SU-DHL-6 (cell line): ENCODE results near the gene TTC32.

Experiments
- EZH2phosphoT487 ChIP-seq: fragments of 200-600 bp; sonication (generic), shearing (Covaris generic); conservative IDR thresholded peaks from 2 replicates; pipeline ENCODE4 v1.6.1; 2018; ENCODE audit warnings: mild to moderate bottlenecking, antibody characterized with exemption, low read length, moderate library complexity, mixed read lengths
- TF ChIP-seq, protein P1 (sequence below): fragments of 200-600 bp; sonication (generic); IDR thresholded peaks from one replicate; pipeline ENCODE4 v1.5.1; 2017; ENCODE audit warnings: antibody characterized with exemption, mild to moderate bottlenecking, low read length, moderate library complexity; ENCODE audit not compliant: insufficient read depth, poor library complexity, severe bottlenecking

DNA sequence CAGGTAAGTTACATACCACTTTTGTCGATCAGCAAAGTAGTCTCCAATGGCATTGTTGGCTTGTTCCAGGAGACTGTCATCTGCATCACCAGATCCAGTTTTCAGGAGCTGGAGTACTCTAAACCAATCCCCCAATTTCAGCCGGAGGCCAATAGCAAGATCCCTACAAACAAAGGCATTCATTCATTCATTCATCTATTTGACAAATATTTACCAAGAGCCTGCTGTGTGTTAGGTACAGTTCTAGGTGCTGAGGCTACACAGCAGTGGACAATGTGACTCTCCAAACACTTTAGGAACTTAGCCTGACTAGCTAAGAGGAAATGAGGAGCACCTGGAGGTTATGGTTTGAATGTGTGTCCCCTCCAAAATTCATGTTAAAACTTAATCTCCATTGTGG is 34.4 kb upstream of the TTC32 start:
- TF ChIP-seq, protein P1, sequence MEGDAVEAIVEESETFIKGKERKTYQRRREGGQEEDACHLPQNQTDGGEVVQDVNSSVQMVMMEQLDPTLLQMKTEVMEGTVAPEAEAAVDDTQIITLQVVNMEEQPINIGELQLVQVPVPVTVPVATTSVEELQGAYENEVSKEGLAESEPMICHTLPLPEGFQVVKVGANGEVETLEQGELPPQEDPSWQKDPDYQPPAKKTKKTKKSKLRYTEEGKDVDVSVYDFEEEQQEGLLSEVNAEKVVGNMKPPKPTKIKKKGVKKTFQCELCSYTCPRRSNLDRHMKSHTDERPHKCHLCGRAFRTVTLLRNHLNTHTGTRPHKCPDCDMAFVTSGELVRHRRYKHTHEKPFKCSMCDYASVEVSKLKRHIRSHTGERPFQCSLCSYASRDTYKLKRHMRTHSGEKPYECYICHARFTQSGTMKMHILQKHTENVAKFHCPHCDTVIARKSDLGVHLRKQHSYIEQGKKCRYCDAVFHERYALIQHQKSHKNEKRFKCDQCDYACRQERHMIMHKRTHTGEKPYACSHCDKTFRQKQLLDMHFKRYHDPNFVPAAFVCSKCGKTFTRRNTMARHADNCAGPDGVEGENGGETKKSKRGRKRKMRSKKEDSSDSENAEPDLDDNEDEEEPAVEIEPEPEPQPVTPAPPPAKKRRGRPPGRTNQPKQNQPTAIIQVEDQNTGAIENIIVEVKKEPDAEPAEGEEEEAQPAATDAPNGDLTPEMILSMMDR, result no peak
- no peak for TF ChIP-seq EZH2phosphoT487
